Measurements from ENCODE around the gene ABI3. TPM values are rescaled to one million over a fixed set of nuclear protein-coding genes. Genes with fewer than 3 reads are reported as not detected.
"Not testable (repeated sequence)": the region's sequence is repeated elsewhere in the genome, so short reads cannot be mapped to it uniquely, and the experiment has no call there.

ABI3 gene
- total RNA-seq, 6 donors from 2014 or later, result 8.5 to 38.4 (median 27.3) TPM

- Histone ChIP-seq H3K9me3 (peaks cover 0 to 6% (median 1%) of the 10 kb centered on the region in 4 donors), H3K27ac (no peak overlapping the region), H3K27me3 (no peaks in the 10 kb centered on the region), H3K4me3 (no peak overlapping the region), H3K36me3 (no peaks in the 10 kb centered on the region), H3K4me1 (no peaks in the 10 kb centered on the region)
- TF ChIP-seq EP300 (IDR thresholded peaks at IDR 0.05), result no peak
- no peak for TF ChIP-seq POLR2AphosphoS5 (IDR thresholded peaks at IDR 0.05)
- no peak for TF ChIP-seq CTCF (IDR thresholded peaks at IDR 0.05)
- TF ChIP-seq POLR2A (IDR thresholded peaks at IDR 0.05), result no peak
- ATAC-seq (ENCODE audit: low FRiP score in 2 of 2) (peak in 1 of 2 donors; percentile 49), DNase-seq (peak in 1 of 2 donors; percentile 62)
- 81 to 97% methylated on average over 4 to 5 of the region's 7 CpGs for WGBS, 2 donors
Observed at GRCh38 chr17:49183801-49184200, 26.7 kb upstream of the ABI3 start.

- H3K27me3 ChIP-seq; ATAC-seq (ENCODE audit: low FRiP score in 2 of 2); H3K9me3 ChIP-seq; H3K27ac ChIP-seq; H3K4me3 ChIP-seq; H3K36me3 ChIP-seq; DNase-seq; H3K4me1 ChIP-seq: not testable (repeated sequence)
Observed at GRCh38 chr17:49184522-49184921, 26.0 kb upstream of the ABI3 start.

GRCh38 chr17:49185381-49185780 lies 25.1 kb upstream of the ABI3 start:
- not testable (repeated sequence) for H3K36me3 ChIP-seq; H3K9me3 ChIP-seq; H3K4me3 ChIP-seq; DNase-seq; ATAC-seq (ENCODE audit: low FRiP score in 2 of 2); H3K27me3 ChIP-seq; H3K27ac ChIP-seq; H3K4me1 ChIP-seq
- WGBS, 2 donors, result 100% methylated on average over 1 of the region's 1 CpG

- no peak for DNase-seq
- no peak for TF ChIP-seq POLR2AphosphoS5 (IDR thresholded peaks at IDR 0.05)
- no peak for TF ChIP-seq CTCF (IDR thresholded peaks at IDR 0.05)
- no peak for TF ChIP-seq EP300 (IDR thresholded peaks at IDR 0.05)
- TF ChIP-seq POLR2A (IDR thresholded peaks at IDR 0.05), result no peak
- Histone ChIP-seq H3K4me1 (peaks cover 0 to 5% (median 4%) of the 10 kb centered on the region in 4 donors), H3K27me3 (no peaks in the 10 kb centered on the region), H3K36me3 (no peaks in the 10 kb centered on the region), H3K27ac (no peak overlapping the region), H3K4me3 (no peak overlapping the region), H3K9me3 (peaks cover 0 to 6% (median 1%) of the 10 kb centered on the region in 4 donors)
- 81 to 82% methylated on average over 3 of the region's 3 CpGs for WGBS, 2 donors
- ATAC-seq (ENCODE audit: low FRiP score in 2 of 2), result no peak
Observed at GRCh38 chr17:49187301-49187700, 23.2 kb upstream of the ABI3 start.

- 36 to 43% methylated on average over 4 of the region's 4 CpGs for WGBS, 2 donors
- H3K4me3 ChIP-seq, result no peak overlapping the region
- no peak for TF ChIP-seq POLR2A (IDR thresholded peaks at IDR 0.05)
- TF ChIP-seq CTCF (IDR thresholded peaks at IDR 0.05), result no peak
- no peak for TF ChIP-seq EP300 (IDR thresholded peaks at IDR 0.05)
- TF ChIP-seq POLR2AphosphoS5 (IDR thresholded peaks at IDR 0.05), result no peak
- H3K9me3 ChIP-seq, result no peaks in the 10 kb centered on the region
- H3K4me1 ChIP-seq, result peaks cover 0 to 13% (median 9%) of the 10 kb centered on the region in 4 donors
- no peak for ATAC-seq (ENCODE audit: low FRiP score in 2 of 2)
- H3K27me3 ChIP-seq, result no peaks in the 10 kb centered on the region
- H3K36me3 ChIP-seq, result no peaks in the 10 kb centered on the region
- H3K27ac ChIP-seq, result peak overlapping the region in 2 of 4 donors; percentile 12 to 92
- peak in 1 of 2 donors; percentile 24 for DNase-seq
Observed at GRCh38 chr17:49190932-49191331, 19.6 kb upstream of the ABI3 start.

- DNase-seq (no peak), ATAC-seq (ENCODE audit: low FRiP score in 2 of 2) (no peak)
- peak overlapping the region; percentile 92 to 99 (median 96) for H3K27ac ChIP-seq
- peak overlapping the region; percentile 37 to 88 (median 75) for H3K4me3 ChIP-seq
- peaks cover 0 to 13% (median 9%) of the 10 kb centered on the region in 4 donors for H3K4me1 ChIP-seq
- H3K36me3 ChIP-seq, result no peaks in the 10 kb centered on the region
- H3K9me3 ChIP-seq, result no peaks in the 10 kb centered on the region
- WGBS, 2 donors, result 5 to 7% methylated on average over 8 of the region's 8 CpGs
- no peaks in the 10 kb centered on the region for H3K27me3 ChIP-seq
- no peak for TF ChIP-seq EP300 (IDR thresholded peaks at IDR 0.05)
- TF ChIP-seq CTCF (IDR thresholded peaks at IDR 0.05), result no peak
- no peak for TF ChIP-seq POLR2AphosphoS5 (IDR thresholded peaks at IDR 0.05)
- TF ChIP-seq POLR2A (IDR thresholded peaks at IDR 0.05), result no peak
Observed at GRCh38 chr17:49191409-49191916, 19.0 kb upstream of the ABI3 start.
